Measurements from ENCODE around the gene AKNA.

DNA sequence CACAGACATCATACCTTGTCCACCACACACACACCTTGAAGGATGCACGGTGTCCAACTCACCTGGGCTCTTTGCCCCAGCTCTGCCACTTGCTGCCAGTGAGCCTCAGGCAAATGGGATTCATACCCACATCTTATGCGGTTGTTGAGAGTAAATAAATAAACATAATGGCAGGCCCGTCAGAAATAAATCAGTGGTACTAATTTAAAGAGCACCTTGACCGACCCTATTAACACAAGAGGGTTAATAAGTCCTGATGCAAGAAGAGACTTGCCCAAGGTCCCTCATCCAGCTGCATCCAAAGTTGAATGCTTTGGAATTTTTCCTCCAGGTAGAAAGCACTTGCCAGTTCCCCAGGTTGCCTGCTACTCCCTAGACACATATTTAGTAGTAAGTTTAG, 11.6 kb upstream of the AKNA start:
- TF ChIP-seq SIN3A (IDR thresholded peaks at IDR 0.05; ENCODE audit: borderline replicate concordance, insufficient read depth, low read depth, low read length) = no peak
- no peak for TF ChIP-seq POLR2AphosphoS5 (IDR thresholded peaks at IDR 0.05; ENCODE audit: low read depth, low read length)
- TF ChIP-seq, protein P1, sequence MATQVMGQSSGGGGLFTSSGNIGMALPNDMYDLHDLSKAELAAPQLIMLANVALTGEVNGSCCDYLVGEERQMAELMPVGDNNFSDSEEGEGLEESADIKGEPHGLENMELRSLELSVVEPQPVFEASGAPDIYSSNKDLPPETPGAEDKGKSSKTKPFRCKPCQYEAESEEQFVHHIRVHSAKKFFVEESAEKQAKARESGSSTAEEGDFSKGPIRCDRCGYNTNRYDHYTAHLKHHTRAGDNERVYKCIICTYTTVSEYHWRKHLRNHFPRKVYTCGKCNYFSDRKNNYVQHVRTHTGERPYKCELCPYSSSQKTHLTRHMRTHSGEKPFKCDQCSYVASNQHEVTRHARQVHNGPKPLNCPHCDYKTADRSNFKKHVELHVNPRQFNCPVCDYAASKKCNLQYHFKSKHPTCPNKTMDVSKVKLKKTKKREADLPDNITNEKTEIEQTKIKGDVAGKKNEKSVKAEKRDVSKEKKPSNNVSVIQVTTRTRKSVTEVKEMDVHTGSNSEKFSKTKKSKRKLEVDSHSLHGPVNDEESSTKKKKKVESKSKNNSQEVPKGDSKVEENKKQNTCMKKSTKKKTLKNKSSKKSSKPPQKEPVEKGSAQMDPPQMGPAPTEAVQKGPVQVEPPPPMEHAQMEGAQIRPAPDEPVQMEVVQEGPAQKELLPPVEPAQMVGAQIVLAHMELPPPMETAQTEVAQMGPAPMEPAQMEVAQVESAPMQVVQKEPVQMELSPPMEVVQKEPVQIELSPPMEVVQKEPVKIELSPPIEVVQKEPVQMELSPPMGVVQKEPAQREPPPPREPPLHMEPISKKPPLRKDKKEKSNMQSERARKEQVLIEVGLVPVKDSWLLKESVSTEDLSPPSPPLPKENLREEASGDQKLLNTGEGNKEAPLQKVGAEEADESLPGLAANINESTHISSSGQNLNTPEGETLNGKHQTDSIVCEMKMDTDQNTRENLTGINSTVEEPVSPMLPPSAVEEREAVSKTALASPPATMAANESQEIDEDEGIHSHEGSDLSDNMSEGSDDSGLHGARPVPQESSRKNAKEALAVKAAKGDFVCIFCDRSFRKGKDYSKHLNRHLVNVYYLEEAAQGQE (IDR thresholded peaks at IDR 0.05; ENCODE audit: insufficient read depth in 1 of 2, low read depth in 2 of 2, low read length in 1 of 2) = no peak
- no peak for TF ChIP-seq CTCF (IDR thresholded peaks at IDR 0.05)
